Esophagus squamous epithelium (tissue), 4 donors: Measurements from ENCODE around the gene IFNA4.
"Not testable (repeated sequence)": the region's sequence is repeated elsewhere in the genome, so short reads cannot be mapped to it uniquely, and the experiment has no call there.

Experiments
- CTCF ChIP-seq, 6 experiments: fragments of 450-650 bp in 4 of 6; fragments of 200-600 bp in 2 of 6; sonication (generic) in 2 of 6; IDR thresholded peaks; one replicate each; pipeline ENCODE4 v1.5.1; 2016 to 2019; ENCODE audit warnings: antibody characterized with exemption in 6 of 6, mild to moderate bottlenecking in 4 of 6, moderate library complexity in 4 of 6
- POLR2A ChIP-seq, 4 donors: fragments of 450-650 bp; IDR thresholded peaks; one replicate each; pipeline ENCODE4 v1.6.1; 2017; ENCODE audit warnings: antibody characterized with exemption in 4 of 4, mild to moderate bottlenecking in 4 of 4, moderate library complexity in 3 of 4

GRCh38 chr9:21194867-21195776 is 7.7 kb upstream of the IFNA4 start:
- TF ChIP-seq CTCF (IDR thresholded peaks at IDR 0.05) = peak in 4 of 6 experiments; percentile 24 to 52 (median 48)
- TF ChIP-seq POLR2A (IDR thresholded peaks at IDR 0.05) = not testable (repeated sequence)
